Measurements from ENCODE around the gene SORL1-AS1.

The SORL1-AS1 gene

GRCh38 chr11:121439337-121439736 is 13.4 kb downstream of the SORL1-AS1 start:
- no peak overlapping the region for H3K4me3 ChIP-seq (ENCODE audit: low read length)
- no peak for DNase-seq (ENCODE audit: low read depth)
- TF ChIP-seq, protein P1, sequence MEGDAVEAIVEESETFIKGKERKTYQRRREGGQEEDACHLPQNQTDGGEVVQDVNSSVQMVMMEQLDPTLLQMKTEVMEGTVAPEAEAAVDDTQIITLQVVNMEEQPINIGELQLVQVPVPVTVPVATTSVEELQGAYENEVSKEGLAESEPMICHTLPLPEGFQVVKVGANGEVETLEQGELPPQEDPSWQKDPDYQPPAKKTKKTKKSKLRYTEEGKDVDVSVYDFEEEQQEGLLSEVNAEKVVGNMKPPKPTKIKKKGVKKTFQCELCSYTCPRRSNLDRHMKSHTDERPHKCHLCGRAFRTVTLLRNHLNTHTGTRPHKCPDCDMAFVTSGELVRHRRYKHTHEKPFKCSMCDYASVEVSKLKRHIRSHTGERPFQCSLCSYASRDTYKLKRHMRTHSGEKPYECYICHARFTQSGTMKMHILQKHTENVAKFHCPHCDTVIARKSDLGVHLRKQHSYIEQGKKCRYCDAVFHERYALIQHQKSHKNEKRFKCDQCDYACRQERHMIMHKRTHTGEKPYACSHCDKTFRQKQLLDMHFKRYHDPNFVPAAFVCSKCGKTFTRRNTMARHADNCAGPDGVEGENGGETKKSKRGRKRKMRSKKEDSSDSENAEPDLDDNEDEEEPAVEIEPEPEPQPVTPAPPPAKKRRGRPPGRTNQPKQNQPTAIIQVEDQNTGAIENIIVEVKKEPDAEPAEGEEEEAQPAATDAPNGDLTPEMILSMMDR (IDR thresholded peaks at IDR 0.05; ENCODE audit: insufficient read depth, low read depth, low read length, missing control alignments): no peak

DNA sequence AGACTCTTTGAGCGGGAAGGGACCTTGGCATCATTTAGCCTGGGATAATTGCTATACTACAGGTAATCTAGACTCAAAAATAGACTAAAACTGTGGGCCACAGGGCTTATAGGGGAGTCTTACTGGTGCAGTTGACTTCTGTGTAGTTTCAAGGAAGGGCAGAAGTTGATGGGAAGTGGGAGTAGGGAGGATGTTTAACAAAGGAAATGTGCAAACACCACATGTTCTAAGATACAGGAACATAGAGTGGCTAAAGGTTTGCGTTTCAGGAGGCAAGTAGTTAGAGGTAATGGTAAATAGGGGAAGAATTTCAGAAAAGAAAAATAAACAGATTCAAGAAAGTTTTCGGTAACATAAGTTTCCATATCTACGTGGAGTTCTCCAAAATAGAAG is 15.1 kb downstream of the SORL1-AS1 start:
- no peak overlapping the region for H3K4me3 ChIP-seq (ENCODE audit: low read length)
- DNase-seq (ENCODE audit: low read depth): no peak
- TF ChIP-seq, protein P1 (IDR thresholded peaks at IDR 0.05; ENCODE audit: insufficient read depth, low read depth, low read length, missing control alignments): no peak

DNA sequence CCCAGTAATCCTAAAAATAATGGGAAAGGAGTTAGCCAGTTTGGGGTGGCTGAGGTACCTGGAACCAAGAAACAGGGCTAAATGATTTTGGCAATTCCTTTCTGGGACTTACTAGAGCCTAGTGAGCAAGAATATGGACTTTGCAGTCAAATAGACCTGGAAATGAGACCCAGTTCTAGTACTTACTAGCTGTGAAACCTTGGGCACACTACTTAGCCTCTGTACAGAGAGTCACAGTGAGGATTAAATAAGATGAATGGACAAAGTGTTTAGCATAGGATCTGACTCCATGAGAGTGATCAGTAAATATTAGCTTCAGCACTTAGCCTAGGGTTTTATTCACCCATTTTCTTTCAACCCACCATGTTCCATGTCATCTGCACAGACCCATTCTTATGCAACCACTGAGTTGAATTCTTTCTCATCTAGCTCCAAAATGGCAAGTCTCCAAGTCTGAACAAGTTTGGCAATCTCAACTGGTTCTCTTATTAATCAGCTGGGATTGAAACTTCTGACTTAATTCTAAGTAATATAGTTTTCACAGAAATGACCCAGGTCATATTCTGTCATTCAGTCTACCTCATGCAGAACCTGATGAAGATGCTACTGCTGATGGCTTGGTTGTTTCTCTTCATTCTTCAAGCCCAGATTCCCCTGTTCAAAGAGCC is 15.6 kb downstream of the SORL1-AS1 start:
- TF ChIP-seq, protein P1 (IDR thresholded peaks at IDR 0.05; ENCODE audit: insufficient read depth, low read depth, low read length, missing control alignments): no peak
- peak; percentile 88 for DNase-seq (ENCODE audit: low read depth)
- no peak overlapping the region for H3K4me3 ChIP-seq (ENCODE audit: low read length)

DNA sequence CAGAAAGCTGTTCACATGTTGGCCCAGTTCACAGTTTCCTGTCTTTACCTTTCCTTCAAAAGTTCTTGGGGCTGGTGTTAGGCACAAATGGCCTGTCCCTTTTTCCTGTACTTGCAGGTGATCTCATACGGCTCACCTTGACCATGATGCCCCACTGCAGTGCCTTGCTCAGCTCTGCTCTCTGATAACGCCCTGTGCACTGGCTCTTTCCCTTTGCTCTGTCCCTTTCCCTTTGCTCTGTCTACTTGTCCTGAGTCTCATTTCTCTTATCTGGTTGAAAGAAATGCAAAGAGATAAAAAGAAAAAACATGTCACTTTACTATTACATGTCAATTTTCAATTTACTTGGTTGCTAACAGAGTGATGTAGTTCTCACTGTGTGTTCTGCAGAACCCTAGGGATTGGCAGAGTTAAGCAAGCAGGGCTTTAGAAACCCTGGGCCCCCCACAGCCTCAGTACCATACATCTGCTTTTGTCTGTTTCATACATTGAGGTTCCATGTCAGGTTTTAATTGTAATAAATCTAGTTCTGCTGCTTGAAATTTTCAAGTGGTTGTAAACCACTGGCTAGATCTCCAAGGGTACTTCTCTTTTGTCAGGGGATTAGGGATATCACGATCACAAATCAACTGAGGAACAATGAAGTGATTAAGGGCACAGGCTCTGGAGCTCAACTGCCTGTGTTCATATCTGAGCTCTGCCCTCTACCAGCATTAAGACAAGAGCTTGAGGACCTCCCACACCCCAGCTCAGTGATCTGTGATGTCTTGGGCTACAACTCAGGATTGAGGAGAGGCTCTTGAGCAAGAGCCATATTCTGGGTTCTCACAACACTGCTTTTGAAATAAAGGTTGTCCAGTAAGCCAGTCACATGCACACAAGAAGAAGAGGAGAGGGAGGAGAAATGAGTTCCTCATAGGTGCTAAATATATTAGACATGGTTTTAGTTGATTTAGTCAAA is 16.9 kb downstream of the SORL1-AS1 start:
- DNase-seq (ENCODE audit: low read depth): no peak
- TF ChIP-seq, protein P1 (IDR thresholded peaks at IDR 0.05; ENCODE audit: insufficient read depth, low read depth, low read length, missing control alignments): no peak
- no peak overlapping the region for H3K4me3 ChIP-seq (ENCODE audit: low read length)

- no peak overlapping the region for H3K4me3 ChIP-seq (ENCODE audit: low read length)
- no peak for DNase-seq (ENCODE audit: low read depth)
- TF ChIP-seq, protein P1 (IDR thresholded peaks at IDR 0.05; ENCODE audit: insufficient read depth, low read depth, low read length, missing control alignments): no peak
These were observed 17.6 kb downstream of the SORL1-AS1 start for GRCh38 chr11:121435132-121435531.

GRCh38 chr11:121431820-121432526 is 20.8 kb downstream of the SORL1-AS1 start:
- no peak for DNase-seq (ENCODE audit: low read depth)
- TF ChIP-seq, protein P1 (IDR thresholded peaks at IDR 0.05; ENCODE audit: insufficient read depth, low read depth, low read length, missing control alignments): no peak
- H3K4me3 ChIP-seq (ENCODE audit: low read length): no peak overlapping the region

All from epithelial cell of esophagus (primary cell).